Frontal cortex (tissue), 4 donors: ENCODE measurements around the gene INPP5A. TPM values are rescaled to one million over a fixed set of nuclear protein-coding genes. Genes with fewer than 3 reads are reported as not detected.
"Not testable (repeated sequence)": the region's sequence is repeated elsewhere in the genome, so short reads cannot be mapped to it uniquely, and the experiment has no call there.

Experiments used
- DNase-seq, 2 donors: peaks; one replicate each; pipeline ENCODE4 v3.0.0; 2012; ENCODE audit warnings: low spot score in 2 of 2
- FAIRE-seq: peaks from 2 replicates; lab custom pipeline; 2012; peaks lifted over from hg19 to GRCh38; lab: Jason Lieb, UNC
- total RNA-seq: library from RNA; depleted of rRNA; stranded (reverse); fragments of >200 nt; gene quantifications from one replicate; pipeline ENCODE4 v1.2.3, GENCODE V29; 2014
- donor health status: control.
- donor health status: control.
- donor health status: control.

The INPP5A gene
- 38.7 TPM for total RNA-seq

GRCh38 chr10:132537684-132538001, at the start of gene INPP5A:
INPP5A (plus strand) TSS chr10:132537787; CDS start chr10:132538097, 310 bp downstream.
- FAIRE-seq, result no peak
- DNase-seq, result no peak

GRCh38 chr10:132488231-132488821, 49.3 kb upstream of the INPP5A start:
- no peak for FAIRE-seq

GRCh38 chr10:132489053-132489703, 48.4 kb upstream of the INPP5A start:
- DNase-seq, result no peak
- no peak for FAIRE-seq

More at GRCh38 chr10:132488231-132488821, 49.3 kb upstream of the INPP5A start:
- DNase-seq, result no peak

GRCh38 chr10:132489704-132490534, 47.7 kb upstream of the INPP5A start:
- FAIRE-seq (no peak), DNase-seq (no peak)

GRCh38 chr10:132491534-132491933, 46.1 kb upstream of the INPP5A start:
- FAIRE-seq, DNase-seq: not testable (repeated sequence)

- FAIRE-seq (no peak), DNase-seq (peak; percentile 42 to 55)
These were observed 45.1 kb upstream of the INPP5A start for GRCh38 chr10:132492323-132493025.

GRCh38 chr10:132493246-132493755, 44.3 kb upstream of the INPP5A start:
- no peak for FAIRE-seq

GRCh38 chr10:132493756-132494290, 43.8 kb upstream of the INPP5A start:
- FAIRE-seq, result no peak
- no peak for DNase-seq

More at GRCh38 chr10:132493246-132493755, 44.3 kb upstream of the INPP5A start:
- DNase-seq, result no peak

- DNase-seq (no peak), FAIRE-seq (no peak)
These were observed 42.5 kb upstream of the INPP5A start for GRCh38 chr10:132494866-132495630.

- no peak for DNase-seq
These were observed 41.1 kb upstream of the INPP5A start for GRCh38 chr10:132496360-132497062.

GRCh38 chr10:132497063-132497680, 40.4 kb upstream of the INPP5A start:
- FAIRE-seq (no peak), DNase-seq (no peak)

More at GRCh38 chr10:132496360-132497062, 41.1 kb upstream of the INPP5A start:
- FAIRE-seq, result no peak

- FAIRE-seq (no peak), DNase-seq (no peak)
These were observed 39.6 kb upstream of the INPP5A start for GRCh38 chr10:132497861-132498561.

- FAIRE-seq, result no peak
- no peak for DNase-seq
These were observed 38.8 kb upstream of the INPP5A start for GRCh38 chr10:132498562-132499366.

- FAIRE-seq (no peak), DNase-seq (no peak)
These were observed 38.3 kb upstream of the INPP5A start for GRCh38 chr10:132499367-132499685.

- no peak for DNase-seq
- no peak for FAIRE-seq
These were observed 36.7 kb upstream of the INPP5A start for GRCh38 chr10:132500781-132501415.
